ENCODE data around the gene FCHSD2.
"Not testable (repeated sequence)": the region's sequence is repeated elsewhere in the genome, so short reads cannot be mapped to it uniquely, and the experiment has no call there.

FCHSD2 gene

DNA sequence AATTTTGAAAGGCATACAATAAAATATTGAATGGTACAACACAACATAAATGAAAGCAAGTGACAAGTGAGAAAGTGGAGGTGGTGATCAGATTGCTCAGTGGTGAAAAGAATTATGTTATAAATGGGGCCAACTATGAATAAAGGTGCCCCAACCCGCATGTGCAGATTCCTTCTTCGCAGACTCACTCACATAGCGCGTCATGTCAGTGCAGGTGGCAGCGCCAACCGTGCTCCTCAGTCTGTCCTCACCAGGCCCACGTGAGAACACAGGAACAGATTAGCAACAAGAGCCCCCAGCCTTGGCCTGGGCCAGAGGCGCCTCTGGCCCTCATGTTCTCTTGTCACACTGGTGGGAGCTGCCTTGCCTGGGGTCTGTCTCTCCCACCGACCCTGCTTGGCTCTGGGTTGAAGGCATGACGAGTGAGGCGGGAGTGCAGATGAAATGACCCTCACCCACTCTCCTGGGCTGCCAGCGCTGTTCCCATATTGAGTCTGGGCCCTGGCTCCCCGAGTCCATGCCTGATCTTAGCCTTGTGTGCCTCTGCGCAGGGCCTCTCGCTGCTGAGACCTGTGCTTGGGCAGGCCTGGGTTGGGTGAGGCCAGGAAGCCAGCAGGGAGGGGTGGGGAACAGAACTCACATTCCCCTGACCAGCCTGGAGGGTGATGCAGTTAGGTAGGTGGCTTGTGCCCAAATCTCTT lies 321.5 kb downstream of the FCHSD2 start:
- DNase-seq (ENCODE audit: low read depth), result no peak

DNA sequence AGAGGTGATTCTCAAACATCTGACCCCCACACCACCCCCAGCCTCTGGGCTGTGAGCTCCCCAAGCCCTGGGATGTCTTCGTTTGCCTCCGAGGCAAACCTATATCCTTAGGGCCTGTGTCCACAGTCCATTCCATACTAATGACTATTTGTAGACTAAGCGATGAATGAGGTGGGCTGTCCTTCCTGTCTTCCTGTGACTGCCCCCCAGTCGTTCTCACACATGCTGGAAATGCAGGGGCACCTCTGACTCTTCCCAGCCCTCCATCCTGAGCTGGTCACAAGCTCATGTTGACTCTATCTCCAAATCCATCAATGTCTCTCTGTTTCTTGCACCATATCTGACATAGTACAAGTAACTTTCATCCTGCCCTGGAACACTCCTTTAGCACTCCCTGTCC lies 323.1 kb downstream of the FCHSD2 start:
- DNase-seq (ENCODE audit: low read depth), result no peak

DNA sequence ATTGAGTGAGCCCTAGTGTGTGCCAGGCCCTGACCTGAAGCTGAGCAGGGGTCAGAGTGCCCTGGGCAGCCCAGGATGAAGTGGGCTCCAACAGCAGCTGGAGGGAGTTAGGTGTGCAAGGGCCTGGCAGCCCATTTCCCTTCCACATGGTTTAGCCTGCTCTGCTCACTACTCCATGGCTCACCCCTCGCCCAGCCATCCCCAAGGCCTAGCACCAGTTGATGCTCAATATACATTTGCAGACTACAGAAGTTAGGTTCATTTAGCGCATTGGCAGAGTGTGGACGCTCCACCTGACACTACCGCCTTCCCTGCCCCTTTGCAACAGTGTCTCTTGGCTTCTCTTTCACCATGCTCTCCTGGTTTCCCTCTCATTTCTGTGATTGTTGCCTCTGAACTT lies 324.2 kb downstream of the FCHSD2 start:
- DNase-seq (ENCODE audit: low read depth), result no peak

DNA sequence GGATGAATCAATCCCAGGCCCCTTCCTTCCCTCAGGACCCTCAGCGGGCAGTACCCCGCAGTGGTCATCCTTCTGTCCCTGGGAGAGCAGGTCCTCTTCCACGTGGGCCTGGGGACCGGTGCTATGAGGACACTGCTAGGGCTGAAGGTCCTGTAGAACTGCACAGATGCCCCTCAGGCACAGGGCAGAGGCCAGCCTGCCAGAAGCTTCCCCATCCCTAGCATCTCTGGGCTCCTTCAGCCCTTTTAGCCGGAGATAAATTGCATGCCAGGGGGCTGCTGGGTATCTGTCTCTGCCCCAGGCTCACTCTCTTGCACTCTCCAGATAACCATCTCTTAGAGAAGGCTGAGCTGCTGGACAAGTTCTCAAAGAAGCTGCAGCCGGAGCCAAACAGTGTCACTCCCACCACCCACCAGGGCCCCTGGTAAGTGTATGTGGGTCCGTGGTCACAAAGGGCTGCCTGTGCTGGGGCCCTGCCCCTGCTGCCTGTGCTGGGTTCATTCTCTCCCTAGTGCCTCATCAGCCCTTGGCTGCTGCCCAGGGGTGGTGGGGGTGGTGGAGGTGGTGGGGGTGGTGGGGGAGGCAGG lies 325.6 kb downstream of the FCHSD2 start:
- DNase-seq (ENCODE audit: low read depth), result no peak

DNA sequence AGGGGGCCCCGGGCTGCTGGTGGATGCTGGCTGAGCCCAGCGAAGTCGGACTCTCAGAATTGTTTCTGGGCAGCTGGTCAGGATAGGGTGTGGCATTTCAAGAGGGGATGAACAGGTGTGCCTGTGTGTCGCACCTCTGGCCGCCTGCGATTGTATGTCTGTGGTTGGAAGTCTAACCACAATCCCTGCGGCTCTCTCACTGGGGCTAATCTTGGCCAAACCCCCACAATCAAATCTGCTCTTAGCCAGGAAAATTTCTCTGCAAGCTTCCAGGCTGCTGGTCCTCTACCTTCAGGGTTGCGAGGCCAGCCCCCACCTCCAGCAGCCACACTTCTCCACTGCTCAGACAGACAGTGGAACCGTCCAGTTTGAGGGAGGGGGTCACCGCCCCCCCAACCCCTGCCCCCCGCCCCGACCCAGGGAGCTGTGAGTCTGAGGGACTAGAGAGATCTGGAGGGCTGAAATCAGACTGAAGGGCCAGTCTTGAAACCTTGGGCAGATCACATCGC lies 327.0 kb downstream of the FCHSD2 start:
- no peak for DNase-seq (ENCODE audit: low read depth)

DNA sequence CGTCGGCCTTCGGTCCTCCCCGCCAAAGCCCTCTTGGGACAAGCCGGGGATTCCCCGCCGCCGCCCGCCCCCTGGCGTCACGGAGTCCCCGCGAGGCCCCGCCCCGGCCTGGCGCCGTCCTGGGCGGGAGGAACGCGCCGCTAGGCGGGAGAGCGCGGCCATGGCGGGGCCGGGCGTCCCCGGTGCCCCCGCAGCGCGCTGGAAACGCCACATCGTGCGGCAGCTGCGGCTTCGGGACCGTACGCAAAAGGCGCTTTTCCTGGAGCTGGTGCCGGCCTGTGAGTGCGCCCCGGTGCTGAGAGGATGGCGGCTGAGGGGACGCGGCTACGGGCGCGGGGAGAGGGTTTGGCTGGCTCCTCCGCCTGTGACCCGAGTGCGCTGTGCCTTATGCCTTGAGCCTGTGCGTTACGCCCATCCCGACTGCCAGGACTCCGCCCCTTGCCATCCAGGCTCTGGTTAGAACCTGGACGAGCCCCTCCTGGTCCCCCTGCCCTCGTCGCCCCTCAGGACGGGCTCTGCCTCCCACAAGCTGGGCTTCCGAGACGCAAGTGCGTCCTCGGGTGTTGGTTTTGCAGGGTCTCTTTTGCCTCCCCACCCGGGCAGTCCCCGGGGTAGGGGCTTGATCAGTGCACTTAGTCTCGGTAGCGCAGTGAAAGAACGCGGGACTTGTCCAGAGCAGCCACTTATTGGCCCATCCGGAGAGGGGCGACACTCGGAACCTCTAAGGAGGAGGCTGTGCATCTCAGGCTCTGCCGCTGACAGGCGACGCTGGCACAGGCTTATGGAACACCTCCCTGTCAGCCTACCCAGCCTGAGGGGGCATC lies 327.6 kb downstream of the FCHSD2 start, which contains the start of gene ATG16L2:
ATG16L2 (plus strand) TSS at position 126 of the 824 bp plus-strand sequence; CDS start at position 161, 35 bp downstream.
- DNase-seq (ENCODE audit: low read depth), result peak; percentile 88

DNA sequence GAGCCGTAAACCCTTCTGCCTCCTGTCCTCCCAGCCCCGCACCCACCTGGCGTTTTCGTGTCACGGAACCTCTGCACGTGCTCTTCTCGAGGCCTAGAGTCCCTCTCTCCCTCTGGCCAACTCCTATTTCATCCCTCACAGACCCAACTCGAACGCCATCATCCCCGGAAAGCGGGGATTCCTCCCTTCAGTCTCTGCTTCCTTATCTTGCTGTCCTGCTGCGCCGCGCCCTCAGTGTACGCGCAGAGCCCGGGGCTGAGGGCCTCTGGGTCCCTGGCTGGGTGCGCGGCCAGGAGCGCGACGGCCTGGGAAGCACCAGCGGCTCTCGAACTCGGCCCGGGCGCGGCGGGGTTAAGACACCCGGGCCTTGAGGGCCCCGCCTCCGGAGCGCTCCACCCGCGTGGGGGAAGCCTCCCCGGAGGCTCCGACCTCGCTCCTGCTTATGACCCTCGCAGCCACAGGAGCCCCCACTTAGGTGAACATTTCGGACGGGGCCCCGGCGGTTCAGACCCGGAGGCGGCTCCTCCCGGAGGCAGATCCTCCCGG lies 328.3 kb downstream of the FCHSD2 start:
- DNase-seq (ENCODE audit: low read depth), result no peak

DNA sequence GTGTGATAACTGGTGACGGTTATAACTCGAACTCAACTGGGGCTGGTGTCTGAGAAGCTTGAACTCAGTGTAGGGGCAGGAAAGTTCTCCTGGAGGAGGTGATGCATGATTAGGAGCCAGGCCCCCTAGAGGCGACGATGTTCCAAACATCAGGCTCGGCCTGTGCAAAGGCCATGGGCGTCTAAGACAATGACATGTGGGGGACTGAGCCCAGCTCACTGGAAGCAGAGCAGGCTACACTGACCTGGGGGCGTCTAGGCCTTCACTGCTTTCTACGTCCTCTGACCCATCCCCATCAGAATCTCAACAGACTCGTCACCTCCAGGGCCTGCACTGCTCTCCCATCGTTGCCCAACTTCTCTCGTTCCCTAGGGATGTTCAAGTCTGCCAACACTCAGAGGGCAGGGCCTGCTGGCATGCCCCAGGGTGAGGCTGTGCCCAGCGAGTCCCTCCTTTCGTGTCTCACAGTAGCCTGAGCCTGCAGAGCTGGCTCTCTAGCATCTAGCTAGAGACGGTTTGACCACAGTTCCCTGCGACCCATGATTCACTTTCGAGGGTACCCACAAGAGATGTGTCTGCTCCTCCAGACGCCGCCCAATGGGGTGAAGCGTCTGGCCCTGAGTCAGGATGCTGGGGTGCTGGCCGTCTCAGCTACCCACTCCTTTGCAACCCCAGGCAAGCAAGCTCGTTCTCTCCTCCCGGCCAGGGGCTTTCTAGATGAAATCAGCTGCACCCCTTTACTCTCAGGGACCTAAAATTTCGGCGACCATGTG lies 329.0 kb downstream of the FCHSD2 start:
- DNase-seq (ENCODE audit: low read depth), result peak; percentile 66

DNA sequence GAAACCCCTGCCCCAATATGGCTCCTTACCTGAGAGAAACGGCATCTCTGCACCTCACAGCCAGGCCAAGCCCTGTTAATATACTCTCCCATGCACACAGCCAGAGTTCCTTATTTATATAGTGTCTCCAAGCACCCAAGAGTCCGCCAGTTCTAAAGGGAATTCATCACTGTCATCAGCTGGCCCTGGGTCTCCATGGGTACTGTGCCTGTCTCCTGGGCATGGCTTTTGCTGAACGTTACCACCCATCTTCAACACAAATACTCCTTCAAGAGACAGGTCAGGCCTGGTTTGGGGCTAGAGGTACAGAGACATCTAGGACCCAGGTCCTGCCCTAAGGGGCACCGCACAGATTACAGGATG lies 329.5 kb downstream of the FCHSD2 start:
- DNase-seq (ENCODE audit: low read depth), result no peak

DNA sequence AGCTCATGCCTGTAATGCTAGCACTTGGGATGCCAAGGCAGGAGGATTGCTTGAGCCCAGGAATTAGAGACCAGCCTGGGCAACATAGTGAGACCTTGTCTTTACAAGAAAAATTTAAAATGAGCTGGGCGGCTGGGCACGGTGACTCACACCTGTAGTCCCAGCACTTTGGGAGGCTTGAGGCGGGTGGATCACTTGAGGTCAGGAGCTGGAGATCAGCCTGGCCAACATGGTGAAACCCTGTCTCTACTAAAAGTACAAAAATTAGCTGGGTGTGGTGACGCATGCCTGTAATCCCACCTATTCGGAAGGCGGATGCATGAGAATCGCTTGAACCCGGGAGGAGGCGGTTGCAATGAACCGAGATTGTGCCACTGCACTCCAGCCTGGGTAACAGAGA lies 330.4 kb downstream of the FCHSD2 start:
- not testable (repeated sequence) for DNase-seq (ENCODE audit: low read depth)

DNA sequence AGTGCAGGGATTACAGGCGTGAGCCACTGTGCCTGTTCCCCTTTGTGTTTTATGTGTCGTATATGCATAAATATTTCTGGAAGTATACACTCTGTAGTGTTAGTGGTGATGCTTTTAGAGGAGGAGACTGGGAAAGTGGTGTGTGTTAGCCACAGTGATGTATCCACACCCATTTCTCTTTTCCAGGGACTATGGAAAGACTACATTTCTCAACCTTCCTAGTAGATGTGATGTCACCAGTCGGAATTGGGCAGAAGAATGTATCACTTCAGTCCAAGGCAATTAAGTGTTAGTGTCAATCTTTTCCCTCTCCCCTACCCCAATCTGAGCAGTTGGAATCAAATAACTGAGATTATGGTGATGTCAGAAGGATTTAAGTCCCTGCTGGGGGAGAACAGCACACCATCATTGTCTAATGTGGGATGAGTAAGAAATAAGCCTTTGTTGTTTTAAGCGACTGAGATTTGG lies 333.8 kb downstream of the FCHSD2 start:
- DNase-seq (ENCODE audit: low read depth), result no peak

DNA sequence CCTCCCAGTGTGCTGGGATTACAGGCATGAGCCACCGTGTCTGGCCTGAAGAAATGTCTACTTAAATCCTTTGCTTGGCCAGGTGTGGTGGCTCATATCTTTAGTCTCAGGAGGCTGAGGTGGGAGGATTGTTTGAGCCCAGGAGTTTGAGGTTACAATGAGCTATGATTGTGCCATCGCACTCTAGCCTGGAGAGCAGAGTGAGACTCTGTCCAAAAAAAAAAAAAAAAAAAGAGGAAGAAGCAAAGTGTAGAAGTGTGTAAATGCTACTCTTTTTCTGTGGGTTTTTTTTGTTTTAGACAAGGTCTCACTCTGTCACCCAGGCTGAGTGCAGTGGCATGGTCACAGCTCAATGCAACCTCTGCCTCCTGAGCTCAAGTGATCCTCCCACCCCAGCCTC lies 334.3 kb downstream of the FCHSD2 start:
- DNase-seq (ENCODE audit: low read depth), result no peak

DNA sequence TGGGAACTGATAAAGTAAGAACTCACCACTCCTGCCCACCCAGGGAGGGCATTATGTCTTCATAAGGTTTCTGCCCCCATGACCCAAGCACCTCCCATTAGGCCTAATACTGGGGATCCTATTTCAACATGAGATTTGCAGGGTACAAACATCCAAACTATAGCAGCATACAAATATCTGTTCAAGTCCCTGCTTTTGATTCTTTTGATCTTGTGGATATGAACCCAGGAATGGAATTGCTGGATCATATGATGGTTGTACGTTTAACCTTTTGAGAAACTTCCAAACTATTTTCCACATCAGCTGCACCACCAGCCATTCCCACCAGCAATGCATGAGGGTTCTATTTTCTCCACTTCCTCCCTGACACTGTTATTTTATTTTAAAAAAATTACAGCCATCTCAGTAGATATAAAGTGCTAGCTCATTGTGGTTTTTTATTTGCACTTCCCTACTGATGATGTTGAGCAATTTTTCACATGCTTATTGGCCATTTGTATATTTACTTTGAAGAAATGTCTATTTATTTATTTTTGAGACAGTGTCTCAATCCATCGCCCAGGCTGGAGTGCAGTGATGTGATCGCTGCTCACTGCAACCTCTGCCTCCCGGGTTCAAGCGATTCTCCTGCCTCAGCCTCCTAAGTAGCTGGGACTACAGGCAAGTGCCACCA lies 335.0 kb downstream of the FCHSD2 start:
- DNase-seq (ENCODE audit: low read depth), result no peak

DNA sequence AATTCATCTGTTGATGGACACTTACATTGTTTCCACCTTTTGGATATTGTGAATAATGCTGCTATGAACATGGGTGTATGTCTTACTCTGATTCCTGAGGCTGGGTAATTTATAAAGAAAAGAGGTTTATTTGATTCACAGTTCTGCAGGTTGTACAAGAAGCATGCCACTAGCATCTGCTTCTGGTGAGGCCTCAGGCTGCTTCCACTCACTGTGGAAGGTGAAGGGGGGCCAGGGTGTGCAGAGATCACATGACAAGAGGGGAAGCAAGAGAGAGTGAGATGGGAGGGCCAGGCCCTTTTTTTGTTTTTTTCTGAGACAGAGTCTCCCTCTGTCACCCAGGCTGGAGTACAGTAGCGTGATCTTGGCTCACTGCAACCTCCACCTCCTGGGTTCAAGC lies 335.7 kb downstream of the FCHSD2 start:
- not testable (repeated sequence) for DNase-seq (ENCODE audit: low read depth)

DNA sequence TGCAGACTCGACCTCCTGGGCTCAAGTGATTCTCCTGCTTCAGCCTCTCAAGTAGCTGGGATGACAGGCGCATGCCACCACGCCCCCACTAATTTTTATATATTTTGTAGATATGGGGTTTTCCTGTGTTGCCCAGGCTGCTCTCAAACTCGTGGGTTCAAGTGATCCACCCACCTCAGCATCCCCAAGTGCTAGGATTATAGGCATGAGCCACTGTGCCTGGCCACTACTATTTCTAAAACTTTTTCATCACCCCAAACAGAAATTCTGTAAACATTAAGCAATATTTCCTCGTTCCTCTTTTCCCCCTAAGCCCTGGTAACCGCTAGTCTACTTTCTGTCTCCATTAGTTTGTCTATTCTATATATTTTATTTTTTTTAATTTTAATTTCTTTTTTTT lies 336.9 kb downstream of the FCHSD2 start:
- no peak for DNase-seq (ENCODE audit: low read depth)

DNA sequence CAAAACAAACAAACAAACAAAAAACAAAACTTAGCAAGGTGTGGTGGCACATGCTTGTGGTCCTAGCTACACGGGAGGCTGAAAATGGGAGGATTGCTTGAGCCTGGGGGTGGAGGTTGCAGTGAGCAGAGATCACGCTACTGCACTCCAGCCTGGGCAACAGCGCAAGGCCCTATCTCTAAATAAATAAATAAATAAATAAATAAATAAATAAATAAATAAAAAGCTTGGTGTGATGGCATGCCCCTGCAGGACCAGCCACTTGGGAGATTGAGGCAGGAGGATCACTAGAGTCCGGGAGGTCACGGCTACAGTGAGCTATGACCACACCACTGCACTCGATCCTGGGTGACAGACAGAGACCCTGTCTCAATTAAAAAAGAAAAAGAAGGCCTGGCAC lies 339.3 kb downstream of the FCHSD2 start:
- DNase-seq (ENCODE audit: low read depth), result no peak

DNA sequence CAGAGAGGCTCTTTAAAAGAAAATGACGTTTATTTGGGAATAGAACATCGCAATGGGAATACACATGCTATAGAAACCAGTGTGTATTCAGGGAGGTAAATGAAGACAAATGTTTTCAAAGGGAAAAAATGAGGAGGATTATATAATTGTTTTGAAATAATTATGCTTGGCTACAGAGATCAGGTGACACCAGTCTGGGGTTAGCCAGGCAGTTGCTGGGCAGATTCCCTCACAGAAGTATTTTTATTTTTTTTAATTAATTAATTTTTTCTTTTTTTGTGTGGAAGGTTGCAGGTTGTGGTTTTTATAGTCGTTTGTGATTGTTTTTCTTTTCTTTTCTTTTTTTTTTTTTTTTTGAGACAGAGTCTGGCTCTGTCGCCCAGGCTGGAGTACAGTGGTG lies 342.7 kb downstream of the FCHSD2 start:
- DNase-seq (ENCODE audit: low read depth), result no peak

DNA sequence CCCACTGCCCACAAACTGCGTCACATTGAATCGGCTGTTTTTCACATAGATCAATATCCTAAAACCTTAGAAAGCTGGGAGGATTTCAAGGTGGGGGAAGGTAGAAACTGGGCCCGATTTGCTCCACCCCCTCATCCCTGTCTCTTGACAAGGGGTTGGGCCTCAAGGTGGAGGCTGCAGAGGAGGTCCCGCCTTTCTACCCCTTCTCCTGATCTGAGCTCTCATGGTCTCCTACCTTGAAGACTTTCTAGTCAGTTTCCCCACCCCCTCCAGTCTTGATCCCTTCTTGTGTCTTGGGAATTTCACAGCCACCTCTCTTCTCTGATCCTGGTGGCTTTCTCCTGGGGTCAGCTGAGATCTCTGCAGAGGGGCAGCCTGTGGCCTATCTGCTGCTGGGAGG lies 343.8 kb downstream of the FCHSD2 start:
- no peak for DNase-seq (ENCODE audit: low read depth)

DNA sequence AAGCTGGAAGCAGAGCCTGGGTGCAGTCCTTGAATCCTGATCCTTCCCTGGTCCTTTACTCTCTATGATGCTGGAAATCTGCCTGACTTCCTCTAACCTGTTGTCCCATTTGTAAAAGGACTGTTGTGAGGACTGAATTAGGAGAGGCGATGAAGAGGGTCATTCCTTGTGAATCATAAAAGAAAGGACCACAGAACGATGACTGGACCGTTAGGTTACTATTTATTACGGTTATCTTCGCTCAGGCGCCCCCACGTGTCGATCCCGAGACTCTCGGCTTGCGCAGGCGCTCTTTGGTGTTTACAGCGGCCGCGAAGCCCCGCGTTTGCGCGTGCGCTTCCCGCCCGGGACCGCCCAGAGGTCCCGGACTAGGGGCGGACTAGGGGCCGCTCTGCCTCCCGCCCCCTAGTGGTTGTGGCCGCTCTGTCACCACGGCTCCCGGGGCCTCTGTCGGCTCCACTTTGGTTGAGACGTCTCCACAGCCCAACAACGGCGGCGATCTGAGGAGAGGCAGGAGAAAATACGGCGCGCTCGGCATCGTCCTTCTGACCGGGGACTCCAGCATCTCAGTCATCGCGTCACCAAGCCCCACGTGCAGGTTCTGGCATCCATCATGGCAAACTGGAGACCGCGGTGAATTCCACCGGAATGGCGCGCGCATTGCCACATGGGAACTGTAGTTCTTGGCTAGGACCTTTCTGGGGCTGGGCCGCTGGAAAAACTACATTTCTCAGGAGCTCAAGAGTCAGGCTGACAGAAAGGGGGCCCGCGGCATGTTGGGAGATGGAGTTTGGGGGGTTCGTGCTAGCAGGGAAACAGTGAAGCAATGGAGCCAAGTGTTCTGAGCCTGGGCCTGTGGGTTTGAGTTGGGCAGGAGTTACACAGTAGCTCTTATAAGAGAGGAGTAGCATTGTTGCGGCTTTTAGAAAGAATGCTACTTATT lies 348.4 kb downstream of the FCHSD2 start, which contains the start of gene STARD10:
STARD10 (minus strand) TSS at position 623 of the 943 bp plus-strand sequence. CDS start 12,866 bp downstream, outside the sequence.
- DNase-seq (ENCODE audit: low read depth), result peak; percentile 90

DNA sequence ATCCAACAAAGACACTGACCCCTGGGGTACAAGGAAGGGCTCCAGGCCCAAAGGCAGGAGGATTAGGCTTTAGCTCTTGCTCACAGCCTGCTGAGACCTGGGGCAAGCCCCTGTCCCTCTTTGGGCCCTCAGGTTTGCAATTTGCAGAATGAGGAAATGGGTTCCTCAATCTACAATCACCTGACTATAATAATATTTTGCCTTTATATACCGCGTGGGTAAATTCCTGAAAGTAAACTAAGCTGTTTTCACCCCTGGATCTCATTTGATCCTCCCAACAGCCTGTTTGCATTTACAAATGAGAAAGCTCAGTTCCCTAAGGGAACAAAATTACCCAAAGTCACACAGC lies 349.1 kb downstream of the FCHSD2 start:
- DNase-seq (ENCODE audit: low read depth), result no peak
